K562 (cell line): Measurements from ENCODE around the gene MYPN.

Experiments used
- CBX3 ChIP-seq, 2 experiments: IDR thresholded peaks; 1 replicate in 1 of 2; 2 replicates in 1 of 2; pipeline ENCODE4 v1.6.1; 2012; ENCODE audit warnings: inconsistent platforms in 2 of 2, low read length in 2 of 2, borderline replicate concordance in 1 of 2, control low read depth in 1 of 2
- CCNT2 ChIP-seq: IDR thresholded peaks from 2 replicates; pipeline ENCODE4 v1.6.1; 2011; ENCODE audit warnings: borderline replicate concordance, low read depth, mild to moderate bottlenecking, moderate library complexity, mixed read lengths, low read length; ENCODE audit not compliant: insufficient read length; ENCODE audit errors: extremely low read depth
- CTCF ChIP-seq, 3 experiments: IDR thresholded peaks in 2 of 3; conservative IDR thresholded peaks in 1 of 3; 2 replicates each; pipeline ENCODE4 v1.5.1; 2011 to 2012; ENCODE audit warnings: low read length in 3 of 3, mild to moderate bottlenecking in 3 of 3, control low read depth in 2 of 3, improper control_type of control experiment in 1 of 3, inconsistent platforms in 1 of 3, low read depth in 1 of 3, mixed read lengths in 1 of 3, moderate library complexity in 1 of 3; ENCODE audit not compliant: insufficient read depth in 2 of 3
- GABPB1 ChIP-seq: sonication (generic); formaldehyde crosslinking; IDR thresholded peaks from 2 replicates; pipeline ENCODE4 v1.8.0; 2022; ENCODE audit warnings: mild to moderate bottlenecking, missing genetic modification reagents
- KLF16 ChIP-seq: IDR thresholded peaks from 2 replicates; pipeline ENCODE4 v1.6.1; 2016; ENCODE audit warnings: antibody characterized with exemption
- MLLT1 ChIP-seq, 2 experiments: fragments of 450-650 bp; IDR thresholded peaks; 2 replicates each; pipeline ENCODE4 v1.6.1; 2016
- PCBP1 ChIP-seq: fragments of 200-400 bp; formaldehyde crosslinking; IDR thresholded peaks from 2 replicates; pipeline ENCODE4 v1.6.1; 2018; ENCODE audit warnings: mild to moderate bottlenecking, low read depth, low read length; ENCODE audit not compliant: poor library complexity, severe bottlenecking
- POLR2A ChIP-seq: fragments of 450-650 bp; conservative IDR thresholded peaks from 2 replicates; pipeline ENCODE4 v1.6.1; 2016
- POLR2AphosphoS5 ChIP-seq: IDR thresholded peaks from 2 replicates; pipeline ENCODE4 v1.6.1; 2011; ENCODE audit warnings: mild to moderate bottlenecking, low read depth, low read length, moderate library complexity; ENCODE audit not compliant: control insufficient read depth, insufficient read depth
- POLR2G ChIP-seq: fragments of 200-400 bp; formaldehyde crosslinking; IDR thresholded peaks from 2 replicates; pipeline ENCODE4 v1.6.1; 2017; ENCODE audit warnings: low read depth, mild to moderate bottlenecking, antibody characterized with exemption, low read length, moderate library complexity
- TBL1XR1 ChIP-seq, 2 experiments: IDR thresholded peaks; 2 replicates each; pipeline ENCODE4 v1.6.1; 2012; ENCODE audit warnings: improper control_type of control experiment in 2 of 2, low read length in 2 of 2, mild to moderate bottlenecking in 1 of 2
- TRIM24 ChIP-seq, 2 experiments: fragments of 450-650 bp; IDR thresholded peaks; 2 replicates each; pipeline ENCODE4 v1.6.1; 2016
- ZNF274 ChIP-seq: IDR thresholded peaks from 2 replicates; pipeline ENCODE4 v1.6.1; 2011; ENCODE audit warnings: low read depth, mild to moderate bottlenecking, low read length, moderate library complexity, borderline replicate concordance
- ZNF347 ChIP-seq: fragments of 450-650 bp; formaldehyde crosslinking; IDR thresholded peaks from 2 replicates; pipeline ENCODE4 v1.4.0; 2020; ENCODE audit warnings: low read depth, mild to moderate bottlenecking, moderate library complexity

GRCh38 chr10:68088740-68089139, 20.5 kb upstream of the MYPN start:
- no peak for TF ChIP-seq POLR2G
- no peak for TF ChIP-seq ZNF274
- TF ChIP-seq CTCF (IDR thresholded peaks at IDR 0.05 in 2 of 3, conservative IDR thresholded peaks at IDR 0.05 in 1 of 3; ENCODE audit: insufficient read depth in 2 of 3, low read depth in 1 of 3, low read length in 3 of 3): no peak
- no peak for TF ChIP-seq ZNF347 (CRISPR knock-in tag)
- TF ChIP-seq TBL1XR1 (IDR thresholded peaks at IDR 0.05; ENCODE audit: low read length in 2 of 2): no peak
- TF ChIP-seq CCNT2: no peak
- TF ChIP-seq MLLT1 (IDR thresholded peaks at IDR 0.05): no peak
- TF ChIP-seq CBX3 (IDR thresholded peaks at IDR 0.05; ENCODE audit: borderline replicate concordance in 1 of 2, low read length in 2 of 2): no peak
- no peak for TF ChIP-seq TRIM24 (IDR thresholded peaks at IDR 0.05)
- TF ChIP-seq GABPB1: no peak
- TF ChIP-seq POLR2A: no peak
- no peak for TF ChIP-seq KLF16
- TF ChIP-seq POLR2AphosphoS5: no peak
- TF ChIP-seq PCBP1: no peak
